ENCODE measurements around the gene HTRA3.

DNA sequence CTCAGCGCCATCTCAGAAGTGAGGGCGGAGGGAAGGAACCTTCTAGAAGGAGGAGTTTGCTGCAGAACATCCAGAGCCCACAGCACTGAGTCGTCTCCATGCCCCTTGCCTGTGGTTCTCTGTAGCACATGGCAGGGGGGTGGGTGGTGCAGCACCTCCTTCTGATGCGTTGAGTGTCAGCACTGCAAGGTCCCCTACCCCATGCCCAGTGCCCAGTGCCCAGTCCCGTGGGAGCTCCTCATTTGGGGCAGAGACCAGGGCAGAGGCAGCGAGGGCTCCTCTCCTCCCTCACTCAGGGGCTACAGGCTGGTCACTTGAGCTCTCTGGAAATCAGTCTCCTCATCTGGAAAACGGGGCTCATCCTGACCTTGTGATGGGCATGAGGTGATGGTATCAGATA lies 78.1 kb downstream of the HTRA3 start:
- no peak for TF ChIP-seq EZH2 (IDR thresholded peaks at IDR 0.05)
- TF ChIP-seq POLR2AphosphoS5 (IDR thresholded peaks at IDR 0.05; ENCODE audit: borderline replicate concordance, low read depth, low read length), result no peak
- no peak for TF ChIP-seq FOXP2 (optimal IDR thresholded peaks at IDR 0.05; ENCODE audit: control extremely low read depth, extremely low read length, insufficient read depth)
